Glutamatergic neuron (in vitro differentiated cells): ENCODE results near the gene RNGTT. TPM values are rescaled to one million over a fixed set of nuclear protein-coding genes. Genes with fewer than 3 reads are reported as not detected.

Source experiments
- DNase-seq: peaks from one replicate; pipeline ENCODE4 v3.0.0; 2022
- H3K27ac Mint-ChIP-seq: one replicate; pipeline ENCODE4 v1.8.0; 2020; ENCODE audit warnings: mild to moderate bottlenecking, mixed read lengths, inconsistent platforms; ENCODE audit not compliant: unreplicated experiment
- H3K27me3 Mint-ChIP-seq: one replicate; pipeline ENCODE4 v1.8.0; 2020; ENCODE audit warnings: mild to moderate bottlenecking, moderate library complexity, mixed read lengths, inconsistent platforms; ENCODE audit not compliant: unreplicated experiment
- H3K36me3 Mint-ChIP-seq: one replicate; pipeline ENCODE4 v1.8.0; 2020; ENCODE audit warnings: mild to moderate bottlenecking, mixed read lengths, inconsistent platforms; ENCODE audit not compliant: unreplicated experiment
- H3K4me1 Mint-ChIP-seq: one replicate; pipeline ENCODE4 v1.8.0; 2020; ENCODE audit warnings: mild to moderate bottlenecking, low read depth, mixed read lengths, inconsistent platforms; ENCODE audit not compliant: unreplicated experiment
- H3K4me3 Mint-ChIP-seq: one replicate; pipeline ENCODE4 v1.8.0; 2020; ENCODE audit warnings: mild to moderate bottlenecking, mixed read lengths, inconsistent platforms; ENCODE audit not compliant: unreplicated experiment
- H3K9me3 Mint-ChIP-seq: one replicate; pipeline ENCODE4 v1.8.0; 2020; ENCODE audit warnings: mild to moderate bottlenecking, moderate library complexity, mixed read lengths, inconsistent platforms; ENCODE audit not compliant: unreplicated experiment
- total RNA-seq: library from RNA; stranded (reverse); fragmentation: NEBNext Ultra II Directional; extraction: Animal tissue kit (Norgen Biotek cat#: 25700); gene quantifications from one replicate; pipeline ENCODE4 v1.2.1, GENCODE V29; 2021; ENCODE audit not compliant: unreplicated experiment
- TF ChIP-seq, protein P1 (sequence below): fragments of 200-600 bp; sonication (generic); IDR thresholded peaks from one replicate; pipeline ENCODE4 v1.5.0; 2021; ENCODE audit not compliant: partially characterized antibody, unreplicated experiment

The RNGTT gene
- total RNA-seq, 1 donor from 2014 or later, result 23.9 TPM

DNA sequence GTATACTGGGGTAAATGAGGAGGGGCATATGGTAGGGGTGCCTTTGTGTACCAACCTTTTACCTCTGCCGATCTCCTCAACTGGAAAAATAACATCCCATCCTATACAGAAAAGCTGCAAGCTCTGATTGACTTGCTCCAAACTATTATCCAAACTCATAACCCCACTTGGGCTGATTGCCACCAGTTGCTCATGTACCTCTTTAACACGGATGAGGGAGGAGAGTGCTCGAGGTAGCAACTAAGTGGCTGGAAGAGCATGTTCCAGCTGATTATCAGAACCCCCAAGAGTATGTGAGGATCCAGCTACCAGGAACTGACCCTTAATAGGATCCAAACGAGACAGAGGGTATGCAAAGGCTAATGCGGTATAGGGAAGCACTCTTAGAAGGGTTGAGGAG lies 299.6 kb downstream of the RNGTT start:
- DNase-seq, result no peak
- H3K9me3 Mint-ChIP-seq, result peaks cover 11% of the 10 kb centered on the region
- H3K27me3 Mint-ChIP-seq, result peaks cover 5% of the 10 kb centered on the region
- peaks cover 28% of the 10 kb centered on the region for H3K36me3 Mint-ChIP-seq
- no peak overlapping the region for H3K27ac Mint-ChIP-seq
- H3K4me3 Mint-ChIP-seq, result no peak overlapping the region
- TF ChIP-seq, protein P1, sequence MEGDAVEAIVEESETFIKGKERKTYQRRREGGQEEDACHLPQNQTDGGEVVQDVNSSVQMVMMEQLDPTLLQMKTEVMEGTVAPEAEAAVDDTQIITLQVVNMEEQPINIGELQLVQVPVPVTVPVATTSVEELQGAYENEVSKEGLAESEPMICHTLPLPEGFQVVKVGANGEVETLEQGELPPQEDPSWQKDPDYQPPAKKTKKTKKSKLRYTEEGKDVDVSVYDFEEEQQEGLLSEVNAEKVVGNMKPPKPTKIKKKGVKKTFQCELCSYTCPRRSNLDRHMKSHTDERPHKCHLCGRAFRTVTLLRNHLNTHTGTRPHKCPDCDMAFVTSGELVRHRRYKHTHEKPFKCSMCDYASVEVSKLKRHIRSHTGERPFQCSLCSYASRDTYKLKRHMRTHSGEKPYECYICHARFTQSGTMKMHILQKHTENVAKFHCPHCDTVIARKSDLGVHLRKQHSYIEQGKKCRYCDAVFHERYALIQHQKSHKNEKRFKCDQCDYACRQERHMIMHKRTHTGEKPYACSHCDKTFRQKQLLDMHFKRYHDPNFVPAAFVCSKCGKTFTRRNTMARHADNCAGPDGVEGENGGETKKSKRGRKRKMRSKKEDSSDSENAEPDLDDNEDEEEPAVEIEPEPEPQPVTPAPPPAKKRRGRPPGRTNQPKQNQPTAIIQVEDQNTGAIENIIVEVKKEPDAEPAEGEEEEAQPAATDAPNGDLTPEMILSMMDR, result no peak
- H3K4me1 Mint-ChIP-seq, result no peaks in the 10 kb centered on the region

DNA sequence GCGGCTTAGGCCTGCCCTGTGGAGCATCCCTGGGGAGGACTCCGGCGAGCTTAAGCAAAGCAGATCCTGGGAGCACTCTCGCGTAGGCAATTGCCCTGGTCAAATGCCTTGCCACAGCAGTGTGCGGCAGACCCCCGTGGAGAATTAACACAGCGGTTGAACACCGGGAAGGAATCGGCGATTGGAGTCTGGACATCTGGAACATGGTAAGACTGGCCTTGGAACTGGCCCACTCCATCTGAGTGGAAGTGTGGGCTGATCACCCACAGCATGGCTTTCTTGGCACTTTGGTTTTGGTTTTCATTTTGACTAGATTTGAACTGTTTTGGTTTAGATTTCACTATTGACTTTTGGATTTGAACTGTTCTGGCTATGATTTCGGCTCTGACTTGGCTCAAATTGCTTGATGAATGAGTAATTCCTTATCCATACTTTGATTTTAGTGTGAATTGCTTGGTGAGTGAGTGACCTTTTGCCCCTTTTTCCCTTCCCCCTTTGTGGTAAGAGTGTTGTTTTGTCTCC lies 300.7 kb downstream of the RNGTT start:
- H3K4me1 Mint-ChIP-seq, result no peaks in the 10 kb centered on the region
- peaks cover 5% of the 10 kb centered on the region for H3K27me3 Mint-ChIP-seq
- no peak for DNase-seq
- no peak overlapping the region for H3K4me3 Mint-ChIP-seq
- TF ChIP-seq, protein P1, result no peak
- no peak overlapping the region for H3K27ac Mint-ChIP-seq
- H3K9me3 Mint-ChIP-seq, result peaks cover 11% of the 10 kb centered on the region
- H3K36me3 Mint-ChIP-seq, result peaks cover 33% of the 10 kb centered on the region

DNA sequence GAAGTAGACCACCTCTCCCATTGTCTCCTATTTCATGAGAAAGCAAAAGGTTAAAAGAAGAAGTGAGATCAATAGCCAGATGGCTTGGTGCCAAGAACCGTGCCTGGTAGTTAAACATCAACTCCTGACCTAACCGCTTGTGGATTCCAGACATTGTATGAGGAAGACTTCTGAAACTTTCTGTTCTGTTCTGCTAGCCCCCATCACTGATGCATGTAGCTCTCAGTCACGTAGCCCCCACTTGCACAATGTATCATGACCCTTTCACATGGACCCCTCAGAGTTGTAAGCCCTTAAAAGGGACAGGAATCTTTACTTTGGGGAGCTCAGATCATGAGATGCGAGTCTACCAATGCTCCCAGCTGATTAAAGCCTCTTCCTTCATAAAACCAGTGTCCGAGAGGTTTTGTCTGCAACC lies 301.2 kb downstream of the RNGTT start:
- DNase-seq, result no peak
- H3K36me3 Mint-ChIP-seq, result peaks cover 38% of the 10 kb centered on the region
- peaks cover 8% of the 10 kb centered on the region for H3K27me3 Mint-ChIP-seq
- no peak overlapping the region for H3K4me3 Mint-ChIP-seq
- H3K27ac Mint-ChIP-seq, result no peak overlapping the region
- TF ChIP-seq, protein P1, result no peak
- H3K4me1 Mint-ChIP-seq, result no peaks in the 10 kb centered on the region
- H3K9me3 Mint-ChIP-seq, result peaks cover 12% of the 10 kb centered on the region

DNA sequence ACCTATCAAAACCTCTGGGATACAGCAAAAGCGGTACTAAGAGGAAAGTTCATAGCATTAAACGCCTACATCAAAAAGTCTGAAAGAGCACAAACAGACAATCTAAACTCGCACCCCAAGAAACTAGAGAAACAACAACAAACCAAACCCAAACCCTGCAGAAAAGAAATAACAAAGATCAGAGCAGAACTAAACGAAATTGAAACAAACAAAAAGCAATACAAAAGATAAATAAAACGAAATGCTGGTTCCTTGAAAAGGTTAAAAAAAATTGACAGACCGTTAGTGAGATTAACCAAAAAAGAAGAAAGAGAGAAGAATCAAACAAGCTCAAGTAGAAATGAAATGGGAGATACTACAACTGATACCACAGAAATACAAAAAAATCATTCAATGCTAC lies 302.3 kb downstream of the RNGTT start:
- H3K9me3 Mint-ChIP-seq, result peaks cover 15% of the 10 kb centered on the region

DNA sequence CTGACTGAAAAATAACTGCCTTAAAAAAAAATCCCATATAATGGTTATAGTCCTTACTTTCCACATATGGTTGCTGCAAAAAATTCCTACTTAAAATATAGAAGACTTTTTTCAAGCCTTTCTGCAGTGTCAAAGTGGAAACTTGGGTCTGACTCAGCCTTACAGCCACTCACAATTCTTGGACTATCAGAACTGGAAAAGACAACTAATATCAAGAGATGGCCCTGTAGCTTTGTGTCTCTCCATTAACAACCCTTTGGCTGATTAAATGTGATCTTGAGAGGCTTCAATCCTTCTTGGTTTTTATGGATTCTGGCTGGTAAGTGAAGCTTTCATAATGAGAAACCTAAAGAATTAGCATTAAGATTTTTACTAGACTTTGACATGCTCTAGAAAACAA lies 307.8 kb downstream of the RNGTT start:
- peaks cover 21% of the 10 kb centered on the region for H3K36me3 Mint-ChIP-seq
- peaks cover 4% of the 10 kb centered on the region for H3K27me3 Mint-ChIP-seq
- TF ChIP-seq, protein P1, result no peak
- H3K4me3 Mint-ChIP-seq, result no peak overlapping the region
- no peak overlapping the region for H3K27ac Mint-ChIP-seq
- H3K9me3 Mint-ChIP-seq, result peaks cover 6% of the 10 kb centered on the region
- DNase-seq, result no peak
- peaks cover 7% of the 10 kb centered on the region for H3K4me1 Mint-ChIP-seq

More for the DNA sequence above, 302.3 kb downstream of the RNGTT start:
- H3K36me3 Mint-ChIP-seq, result peaks cover 41% of the 10 kb centered on the region
- H3K27me3 Mint-ChIP-seq, result peaks cover 9% of the 10 kb centered on the region
- no peak overlapping the region for H3K4me3 Mint-ChIP-seq
- no peak for DNase-seq
- no peak overlapping the region for H3K27ac Mint-ChIP-seq
- TF ChIP-seq, protein P1, result no peak
- no peaks in the 10 kb centered on the region for H3K4me1 Mint-ChIP-seq
